Esophagus muscularis mucosa (tissue), 4 donors: Measurements from ENCODE around the gene PHLPP1. TPM values are rescaled to one million over a fixed set of nuclear protein-coding genes. Genes with fewer than 3 reads are reported as not detected.
A peak's percentile ranks its signal among the peaks of the same experiment; 100 is the strongest.

ENCODE experiments used
- DNase-seq: peaks from one replicate; pipeline ENCODE4 v3.0.0-alpha.2; 2017; ENCODE audit errors: extremely low spot score
- H3K27ac ChIP-seq, 4 donors: fragments of 200-600 bp; sonication (generic); replicated peaks in 1 of 4; 1 replicate in 3 of 4; 2 replicates in 1 of 4; pipeline ENCODE4 v1.5.1; 2016 to 2019; ENCODE audit warnings: mild to moderate bottlenecking in 1 of 4
- H3K27me3 ChIP-seq, 4 donors: fragments of 200-600 bp; sonication (generic); one replicate each; pipeline versions ENCODE4 v1.5.1 to v1.6.0; 2016 to 2019
- H3K36me3 ChIP-seq, 4 donors: fragments of 200-600 bp; sonication (generic); one replicate each; pipeline ENCODE4 v1.5.1; 2016 to 2019
- H3K4me1 ChIP-seq, 4 donors: fragments of 200-600 bp; sonication (generic); one replicate each; pipeline ENCODE4 v1.5.1; 2016 to 2019
- H3K4me3 ChIP-seq, 4 donors: fragments of 200-600 bp; sonication (generic); 1 replicate in 2 of 4; 2 replicates in 2 of 4; pipeline ENCODE4 v1.5.1; 2016 to 2019; ENCODE audit warnings: mild to moderate bottlenecking in 4 of 4, moderate library complexity in 1 of 4
- H3K9me3 ChIP-seq, 4 donors: fragments of 200-600 bp; sonication (generic); 1 replicate in 3 of 4; 2 replicates in 1 of 4; pipeline ENCODE4 v1.5.1; 2016 to 2019
- CTCF ChIP-seq, 3 experiments: fragments of 200-600 bp in 2 of 3; fragments of 450-650 bp in 1 of 3; sonication (generic) in 2 of 3; IDR thresholded peaks; one replicate each; pipeline ENCODE4 v1.5.1; 2017 to 2019; ENCODE audit warnings: antibody characterized with exemption in 3 of 3, mild to moderate bottlenecking in 2 of 3, moderate library complexity in 1 of 3
- EP300 ChIP-seq: sonication (generic); formaldehyde crosslinking; IDR thresholded peaks from one replicate; pipeline ENCODE4 v1.6.1; 2017; ENCODE audit warnings: antibody characterized with exemption
- POLR2A ChIP-seq: fragments of 450-650 bp; IDR thresholded peaks from one replicate; pipeline ENCODE4 v1.6.1; 2017; ENCODE audit warnings: antibody characterized with exemption, moderate library complexity, mild to moderate bottlenecking, low read depth
- POLR2AphosphoS5 ChIP-seq, 2 donors: sonication (generic); formaldehyde crosslinking; IDR thresholded peaks; one replicate each; pipeline ENCODE4 v1.6.1; 2017; ENCODE audit warnings: antibody characterized with exemption in 2 of 2
- WGBS: methylation state at CpG from one replicate; pipeline ENCODE4 v1.1.5; 2018; 5-methylcytosine and 5-hydroxymethylcytosine counted together
- intact Hi-C: fragments of 100-400 bp; cut with DNase I; formaldehyde crosslinking; loops from one replicate; pipeline ENCODE4 v1.15.1; 2023
- total RNA-seq, 4 donors: library from RNA; depleted of rRNA; stranded (reverse); fragments of >200 nt; gene quantifications; one replicate each; pipeline versions ENCODE4 v1.1.0 to v1.2.1, GENCODE V29; 2016

PHLPP1 gene
- total RNA-seq, 4 donors from 2014 or later: 11.6 to 23.0 (median 17.3) TPM

GRCh38 chr18:62952807-62953206 is 237.5 kb downstream of the PHLPP1 start:
- Histone ChIP-seq H3K27me3 (no peaks in the 10 kb centered on the region), H3K36me3 (peaks cover 0 to 4% (median 0%) of the 10 kb centered on the region in 4 donors), H3K9me3 (no peaks in the 10 kb centered on the region), H3K27ac (no peak overlapping the region), H3K4me1 (peaks cover 0 to 6% (median 3%) of the 10 kb centered on the region in 4 donors), H3K4me3 (no peak overlapping the region)
- TF ChIP-seq EP300: no peak
- no peak for TF ChIP-seq POLR2AphosphoS5 (IDR thresholded peaks at IDR 0.05)
- TF ChIP-seq POLR2A: no peak
- TF ChIP-seq CTCF (IDR thresholded peaks at IDR 0.05): no peak
- no peak for DNase-seq
- intact Hi-C loops: loop anchor here (10.0 kb wide), 1 partner anchor 78 kb away; no protein-coding TSS in a partner anchor
- 77% methylated on average over 4 of the region's 4 CpGs for WGBS

GRCh38 chr18:62953663-62954062 is 238.3 kb downstream of the PHLPP1 start:
- no peak for DNase-seq
- Histone ChIP-seq H3K4me3 (no peak overlapping the region), H3K27me3 (no peaks in the 10 kb centered on the region), H3K4me1 (peaks cover 0 to 6% (median 3%) of the 10 kb centered on the region in 4 donors), H3K36me3 (peaks cover 0 to 4% (median 0%) of the 10 kb centered on the region in 4 donors), H3K9me3 (no peaks in the 10 kb centered on the region), H3K27ac (no peak overlapping the region)
- intact Hi-C loops: loop anchor here (10.0 kb wide), 1 partner anchor 79 kb away; no protein-coding TSS in a partner anchor
- no peak for TF ChIP-seq EP300
- no peak for TF ChIP-seq POLR2A
- 54% methylated on average over 2 of the region's 2 CpGs for WGBS

GRCh38 chr18:62954366-62954765 is 239.0 kb downstream of the PHLPP1 start:
- H3K27ac ChIP-seq: no peak overlapping the region
- no peak for DNase-seq
- H3K27me3 ChIP-seq: no peaks in the 10 kb centered on the region
- peaks cover 0 to 7% (median 0%) of the 10 kb centered on the region in 4 donors for H3K36me3 ChIP-seq
- H3K4me3 ChIP-seq: no peak overlapping the region
- H3K4me1 ChIP-seq: peaks cover 0 to 6% (median 3%) of the 10 kb centered on the region in 4 donors
- intact Hi-C loops: loop anchor here (10.0 kb wide), 1 partner anchor 80 kb away; no protein-coding TSS in a partner anchor
- no peaks in the 10 kb centered on the region for H3K9me3 ChIP-seq
- WGBS: 79% methylated on average over 2 of the region's 2 CpGs
- TF ChIP-seq POLR2A (no peak), EP300 (no peak), CTCF (IDR thresholded peaks at IDR 0.05) (no peak), POLR2AphosphoS5 (IDR thresholded peaks at IDR 0.05) (no peak)

- H3K9me3 ChIP-seq: no peaks in the 10 kb centered on the region
- WGBS: 82% methylated on average over 5 of the region's 9 CpGs
- no peak for DNase-seq
- no peak overlapping the region for H3K27ac ChIP-seq
- no peaks in the 10 kb centered on the region for H3K27me3 ChIP-seq
- peaks cover 0 to 4% (median under 1%) of the 10 kb centered on the region in 4 donors for H3K36me3 ChIP-seq
- intact Hi-C loops: loop anchor here (5.0 to 10.0 kb wide), 2 partner anchors 83 to 246 kb away; no protein-coding TSS in a partner anchor
- TF ChIP-seq CTCF (IDR thresholded peaks at IDR 0.05): peak; percentile 33 to 49 (median 40)
- no peak for TF ChIP-seq EP300
- peak in 1 of 2 donors; percentile 9 for TF ChIP-seq POLR2AphosphoS5 (IDR thresholded peaks at IDR 0.05)
- no peak for TF ChIP-seq POLR2A
- peaks cover 0 to 6% (median 3%) of the 10 kb centered on the region in 4 donors for H3K4me1 ChIP-seq
- no peak overlapping the region for H3K4me3 ChIP-seq
Observed at GRCh38 chr18:62957885-62958472, 242.6 kb downstream of the PHLPP1 start.

- Histone ChIP-seq H3K4me3 (no peak overlapping the region), H3K27ac (no peak overlapping the region), H3K36me3 (peaks cover 0 to 19% (median 8%) of the 10 kb centered on the region in 4 donors), H3K9me3 (no peaks in the 10 kb centered on the region), H3K4me1 (no peaks in the 10 kb centered on the region), H3K27me3 (no peaks in the 10 kb centered on the region)
- TF ChIP-seq POLR2A (no peak), CTCF (IDR thresholded peaks at IDR 0.05) (no peak), POLR2AphosphoS5 (IDR thresholded peaks at IDR 0.05) (no peak), EP300 (no peak)
- no peak for DNase-seq
- intact Hi-C loops: loop anchor here (5.0 to 10.0 kb wide), 2 partner anchors 85 to 247 kb away; no protein-coding TSS in a partner anchor
- 97% methylated on average over 3 of the region's 3 CpGs for WGBS
Observed at GRCh38 chr18:62959481-62959880, 244.1 kb downstream of the PHLPP1 start.
